Vagina (tissue), 2 donors: ENCODE measurements around the gene TSEN54.

Experiments
- POLR2A ChIP-seq, 2 donors: fragments of 450-650 bp; IDR thresholded peaks; one replicate each; pipeline ENCODE4 v1.6.1; 2017; ENCODE audit warnings: antibody characterized with exemption in 2 of 2, mild to moderate bottlenecking in 2 of 2, moderate library complexity in 2 of 2
- POLR2AphosphoS5 ChIP-seq, 2 donors: sonication (generic); formaldehyde crosslinking; IDR thresholded peaks; one replicate each; pipeline ENCODE4 v1.9.0; 2017; ENCODE audit warnings: antibody characterized with exemption in 2 of 2, mild to moderate bottlenecking in 2 of 2, low read depth in 1 of 2; ENCODE audit not compliant: insufficient read depth in 1 of 2
- TF ChIP-seq, protein P1 (sequence below), 3 experiments: fragments of 450-650 bp in 2 of 3; fragments of 200-600 bp in 1 of 3; sonication (generic) in 1 of 3; IDR thresholded peaks; one replicate each; pipeline ENCODE4 v1.5.1; 2017 to 2019; ENCODE audit warnings: antibody characterized with exemption in 3 of 3, mild to moderate bottlenecking in 2 of 3, moderate library complexity in 2 of 3

DNA sequence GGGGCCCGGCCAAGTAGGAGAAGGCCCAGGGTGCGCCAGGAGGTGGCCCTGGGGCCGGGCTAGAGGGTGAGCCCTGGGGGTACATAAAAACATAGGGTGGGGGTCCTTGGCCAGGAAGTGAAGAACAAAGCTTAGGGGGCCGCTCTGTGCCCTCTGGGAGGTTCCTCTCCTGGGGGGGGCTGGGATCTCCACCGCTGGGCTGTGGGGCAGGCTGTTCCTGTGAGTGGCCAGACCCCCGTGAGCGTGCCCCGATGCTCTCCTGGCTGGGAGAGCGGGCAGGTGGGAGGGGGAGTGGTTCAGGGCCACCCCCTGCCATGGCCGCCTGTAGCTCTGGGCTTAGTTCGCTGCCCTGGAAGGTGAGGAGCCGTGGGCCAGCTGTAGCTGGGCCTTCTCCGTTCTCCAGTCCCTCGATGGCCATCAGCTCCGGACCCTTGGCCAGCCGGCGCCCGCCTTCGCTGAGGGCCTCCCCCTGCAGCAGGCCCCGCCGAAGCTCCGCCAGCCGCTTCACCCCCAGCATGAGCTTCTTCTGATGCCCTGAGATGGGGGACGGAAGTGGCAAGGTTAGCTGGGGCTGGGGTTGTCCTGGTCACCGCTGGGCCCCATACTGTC is 13.5 kb upstream of the TSEN54 start:
- TF ChIP-seq POLR2AphosphoS5 (IDR thresholded peaks at IDR 0.05; ENCODE audit: insufficient read depth in 1 of 2, low read depth in 1 of 2) (peak in 1 of 2 donors; percentile 22), POLR2A (IDR thresholded peaks at IDR 0.05) (no peak)
- TF ChIP-seq, protein P1, sequence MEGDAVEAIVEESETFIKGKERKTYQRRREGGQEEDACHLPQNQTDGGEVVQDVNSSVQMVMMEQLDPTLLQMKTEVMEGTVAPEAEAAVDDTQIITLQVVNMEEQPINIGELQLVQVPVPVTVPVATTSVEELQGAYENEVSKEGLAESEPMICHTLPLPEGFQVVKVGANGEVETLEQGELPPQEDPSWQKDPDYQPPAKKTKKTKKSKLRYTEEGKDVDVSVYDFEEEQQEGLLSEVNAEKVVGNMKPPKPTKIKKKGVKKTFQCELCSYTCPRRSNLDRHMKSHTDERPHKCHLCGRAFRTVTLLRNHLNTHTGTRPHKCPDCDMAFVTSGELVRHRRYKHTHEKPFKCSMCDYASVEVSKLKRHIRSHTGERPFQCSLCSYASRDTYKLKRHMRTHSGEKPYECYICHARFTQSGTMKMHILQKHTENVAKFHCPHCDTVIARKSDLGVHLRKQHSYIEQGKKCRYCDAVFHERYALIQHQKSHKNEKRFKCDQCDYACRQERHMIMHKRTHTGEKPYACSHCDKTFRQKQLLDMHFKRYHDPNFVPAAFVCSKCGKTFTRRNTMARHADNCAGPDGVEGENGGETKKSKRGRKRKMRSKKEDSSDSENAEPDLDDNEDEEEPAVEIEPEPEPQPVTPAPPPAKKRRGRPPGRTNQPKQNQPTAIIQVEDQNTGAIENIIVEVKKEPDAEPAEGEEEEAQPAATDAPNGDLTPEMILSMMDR (IDR thresholded peaks at IDR 0.05), result no peak
